Activated CD8-positive, alpha-beta memory T cell treated with anti-CD3 and anti-CD28 coated beads for 36 hours (primary cell): ENCODE results near the gene FBXO8. TPM values are rescaled to one million over a fixed set of nuclear protein-coding genes. Genes with fewer than 3 reads are reported as not detected.

ENCODE experiments used
- CTCF ChIA-PET: fragments of 350-600 bp; sonication (Branson Sonifier 250); formaldehyde crosslinking; loops from one replicate; lab custom pipeline; 2021; ENCODE audit warnings: antibody characterized with exemption; lab: Charles Lee
- POLR2A ChIA-PET: fragments of 350-600 bp; sonication (Branson Sonifier 250); formaldehyde crosslinking; loops from one replicate; lab custom pipeline; 2021; ENCODE audit warnings: antibody characterized with exemption; lab: Charles Lee
- total RNA-seq, 2 experiments: library from RNA; stranded (reverse); gene quantifications; one replicate each; pipeline ENCODE4 v1.2.3, GENCODE V29; 2021

FBXO8 gene
- total RNA-seq, 2 experiments from 2014 or later = 17.8 to 18.3 TPM

GRCh38 chr4:174255786-174256185, 27.7 kb downstream of the FBXO8 start:
- CTCF ChIA-PET = no interaction called here
- POLR2A ChIA-PET = no interaction called here

- ChIA-PET CTCF (no interaction called here), POLR2A (no interaction called here)
Observed at GRCh38 chr4:174255374-174255773, 28.1 kb downstream of the FBXO8 start.

- ChIA-PET CTCF (no interaction called here), POLR2A (no interaction called here)
Observed at GRCh38 chr4:174254613-174255012, 28.9 kb downstream of the FBXO8 start.

GRCh38 chr4:174252412-174252811, 31.1 kb downstream of the FBXO8 start:
- ChIA-PET CTCF (no interaction called here), POLR2A (no interaction called here)

GRCh38 chr4:174248407-174248806, 35.1 kb downstream of the FBXO8 start:
- ChIA-PET POLR2A (no interaction called here), CTCF (no interaction called here)

GRCh38 chr4:174245714-174246113, 37.8 kb downstream of the FBXO8 start:
- CTCF ChIA-PET = no interaction called here
- POLR2A ChIA-PET = no interaction called here

- CTCF ChIA-PET = no interaction called here
Observed at GRCh38 chr4:174244441-174244840, 39.0 kb downstream of the FBXO8 start.

GRCh38 chr4:174241162-174241561, 42.3 kb downstream of the FBXO8 start:
- CTCF ChIA-PET = no interaction called here
- POLR2A ChIA-PET = no interaction called here

More at GRCh38 chr4:174244441-174244840, 39.0 kb downstream of the FBXO8 start:
- POLR2A ChIA-PET = no interaction called here

- CTCF ChIA-PET = no interaction called here
- POLR2A ChIA-PET = no interaction called here
Observed at GRCh38 chr4:174236359-174236758, 47.1 kb downstream of the FBXO8 start.

GRCh38 chr4:174230680-174231079, 52.8 kb downstream of the FBXO8 start:
- CTCF ChIA-PET = no interaction called here
- POLR2A ChIA-PET = no interaction called here

- CTCF ChIA-PET = no interaction called here
Observed at GRCh38 chr4:174230148-174230547, 53.3 kb downstream of the FBXO8 start.

GRCh38 chr4:174228988-174229387, 54.5 kb downstream of the FBXO8 start:
- ChIA-PET POLR2A (no interaction called here), CTCF (no interaction called here)

More at GRCh38 chr4:174230148-174230547, 53.3 kb downstream of the FBXO8 start:
- POLR2A ChIA-PET = no interaction called here

- POLR2A ChIA-PET = no interaction called here
- CTCF ChIA-PET = no interaction called here
Observed at GRCh38 chr4:174225349-174226049, 58.0 kb downstream of the FBXO8 start.

- CTCF ChIA-PET = interaction anchor here (0.7 kb wide), 1 partner anchor 13 kb away, joined by 5 read pairs; no protein-coding TSS in a partner anchor
- POLR2A ChIA-PET = no interaction called here
Observed at GRCh38 chr4:174224550-174224949, 58.9 kb downstream of the FBXO8 start.

- ChIA-PET POLR2A (no interaction called here), CTCF (no interaction called here)
Observed at GRCh38 chr4:174222266-174222872, 61.1 kb downstream of the FBXO8 start.

- POLR2A ChIA-PET = no interaction called here
Observed at GRCh38 chr4:174218127-174218790, 65.2 kb downstream of the FBXO8 start.

GRCh38 chr4:174217273-174218126, 66.0 kb downstream of the FBXO8 start:
- POLR2A ChIA-PET = no interaction called here
- CTCF ChIA-PET = interaction anchor here (1.0 kb wide), 1 partner anchor 101 kb away, joined by 3 read pairs; no protein-coding TSS in a partner anchor

More at GRCh38 chr4:174218127-174218790, 65.2 kb downstream of the FBXO8 start:
- CTCF ChIA-PET = interaction anchor here (1.0 kb wide), 1 partner anchor 101 kb away, joined by 3 read pairs; no protein-coding TSS in a partner anchor

GRCh38 chr4:174216799-174217272, 66.6 kb downstream of the FBXO8 start:
- CTCF ChIA-PET = no interaction called here
- POLR2A ChIA-PET = interaction anchor here (0.7 kb wide), 1 partner anchor 659 kb away, joined by 3 read pairs; no protein-coding TSS in a partner anchor
